DND-41 (cell line): ENCODE data around the gene ALKBH5.

Experiments used
- EZH2 ChIP-seq: IDR thresholded peaks from 3 replicates; pipeline ENCODE4 v1.6.1; 2012; ENCODE audit warnings: borderline replicate concordance, low read depth, mild to moderate bottlenecking, moderate library complexity, low read length, inconsistent platforms; ENCODE audit not compliant: severe bottlenecking
- TF ChIP-seq, protein P1 (sequence below): IDR thresholded peaks from 2 replicates; pipeline ENCODE4 v1.5.1; 2012; ENCODE audit warnings: borderline replicate concordance, low read length, moderate library complexity, mild to moderate bottlenecking; ENCODE audit not compliant: poor library complexity, severe bottlenecking; ENCODE audit errors: extremely low read depth

GRCh38 chr17:18206962-18207361 lies 23.3 kb downstream of the ALKBH5 start:
- no peak for TF ChIP-seq EZH2
- TF ChIP-seq, protein P1, sequence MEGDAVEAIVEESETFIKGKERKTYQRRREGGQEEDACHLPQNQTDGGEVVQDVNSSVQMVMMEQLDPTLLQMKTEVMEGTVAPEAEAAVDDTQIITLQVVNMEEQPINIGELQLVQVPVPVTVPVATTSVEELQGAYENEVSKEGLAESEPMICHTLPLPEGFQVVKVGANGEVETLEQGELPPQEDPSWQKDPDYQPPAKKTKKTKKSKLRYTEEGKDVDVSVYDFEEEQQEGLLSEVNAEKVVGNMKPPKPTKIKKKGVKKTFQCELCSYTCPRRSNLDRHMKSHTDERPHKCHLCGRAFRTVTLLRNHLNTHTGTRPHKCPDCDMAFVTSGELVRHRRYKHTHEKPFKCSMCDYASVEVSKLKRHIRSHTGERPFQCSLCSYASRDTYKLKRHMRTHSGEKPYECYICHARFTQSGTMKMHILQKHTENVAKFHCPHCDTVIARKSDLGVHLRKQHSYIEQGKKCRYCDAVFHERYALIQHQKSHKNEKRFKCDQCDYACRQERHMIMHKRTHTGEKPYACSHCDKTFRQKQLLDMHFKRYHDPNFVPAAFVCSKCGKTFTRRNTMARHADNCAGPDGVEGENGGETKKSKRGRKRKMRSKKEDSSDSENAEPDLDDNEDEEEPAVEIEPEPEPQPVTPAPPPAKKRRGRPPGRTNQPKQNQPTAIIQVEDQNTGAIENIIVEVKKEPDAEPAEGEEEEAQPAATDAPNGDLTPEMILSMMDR = no peak
